ENCODE results near the gene DAND5. TPM values are rescaled to one million over a fixed set of nuclear protein-coding genes. Genes with fewer than 3 reads are reported as not detected.
A peak's percentile ranks its signal among the peaks of the same experiment; 100 is the strongest.

Gene DAND5
- total RNA-seq, 1 donor from 2014 or later: not detected

DNA sequence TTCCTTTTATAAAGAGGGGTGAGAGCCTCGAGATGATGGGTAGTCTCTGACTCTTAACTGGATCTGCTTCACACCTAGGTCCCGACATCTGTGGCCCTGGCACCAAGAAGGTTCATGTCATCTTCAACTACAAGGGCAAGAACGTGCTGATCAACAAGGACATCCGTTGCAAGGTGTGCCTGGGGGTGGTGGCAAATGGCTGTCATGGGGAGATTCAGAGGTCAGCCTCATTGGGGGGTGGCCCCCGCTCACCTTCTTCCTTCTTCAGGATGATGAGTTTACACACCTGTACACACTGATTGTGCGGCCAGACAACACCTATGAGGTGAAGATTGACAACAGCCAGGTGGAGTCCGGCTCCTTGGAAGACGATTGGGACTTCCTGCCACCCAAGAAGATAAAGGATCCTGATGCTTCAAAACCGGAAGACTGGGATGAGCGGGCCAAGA, 29.4 kb upstream of the DAND5 start:
- peak overlapping the region; percentile 90 for H3K27ac Mint-ChIP-seq (ENCODE audit: unreplicated experiment)
- H3K36me3 Mint-ChIP-seq (ENCODE audit: unreplicated experiment): peaks cover 43% of the 10 kb centered on the region
- peaks cover 34% of the 10 kb centered on the region for H3K4me1 Mint-ChIP-seq (ENCODE audit: unreplicated experiment)
- no peaks in the 10 kb centered on the region for H3K9me3 Mint-ChIP-seq (ENCODE audit: unreplicated experiment)
- no peaks in the 10 kb centered on the region for H3K27me3 Mint-ChIP-seq (ENCODE audit: unreplicated experiment)
- TF ChIP-seq, protein P1, sequence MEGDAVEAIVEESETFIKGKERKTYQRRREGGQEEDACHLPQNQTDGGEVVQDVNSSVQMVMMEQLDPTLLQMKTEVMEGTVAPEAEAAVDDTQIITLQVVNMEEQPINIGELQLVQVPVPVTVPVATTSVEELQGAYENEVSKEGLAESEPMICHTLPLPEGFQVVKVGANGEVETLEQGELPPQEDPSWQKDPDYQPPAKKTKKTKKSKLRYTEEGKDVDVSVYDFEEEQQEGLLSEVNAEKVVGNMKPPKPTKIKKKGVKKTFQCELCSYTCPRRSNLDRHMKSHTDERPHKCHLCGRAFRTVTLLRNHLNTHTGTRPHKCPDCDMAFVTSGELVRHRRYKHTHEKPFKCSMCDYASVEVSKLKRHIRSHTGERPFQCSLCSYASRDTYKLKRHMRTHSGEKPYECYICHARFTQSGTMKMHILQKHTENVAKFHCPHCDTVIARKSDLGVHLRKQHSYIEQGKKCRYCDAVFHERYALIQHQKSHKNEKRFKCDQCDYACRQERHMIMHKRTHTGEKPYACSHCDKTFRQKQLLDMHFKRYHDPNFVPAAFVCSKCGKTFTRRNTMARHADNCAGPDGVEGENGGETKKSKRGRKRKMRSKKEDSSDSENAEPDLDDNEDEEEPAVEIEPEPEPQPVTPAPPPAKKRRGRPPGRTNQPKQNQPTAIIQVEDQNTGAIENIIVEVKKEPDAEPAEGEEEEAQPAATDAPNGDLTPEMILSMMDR (IDR thresholded peaks at IDR 0.05): no peak
- no peak for DNase-seq (ENCODE audit: extremely low spot score, unreplicated experiment)
- H3K4me3 Mint-ChIP-seq (ENCODE audit: unreplicated experiment): peak overlapping the region; percentile 90

DNA sequence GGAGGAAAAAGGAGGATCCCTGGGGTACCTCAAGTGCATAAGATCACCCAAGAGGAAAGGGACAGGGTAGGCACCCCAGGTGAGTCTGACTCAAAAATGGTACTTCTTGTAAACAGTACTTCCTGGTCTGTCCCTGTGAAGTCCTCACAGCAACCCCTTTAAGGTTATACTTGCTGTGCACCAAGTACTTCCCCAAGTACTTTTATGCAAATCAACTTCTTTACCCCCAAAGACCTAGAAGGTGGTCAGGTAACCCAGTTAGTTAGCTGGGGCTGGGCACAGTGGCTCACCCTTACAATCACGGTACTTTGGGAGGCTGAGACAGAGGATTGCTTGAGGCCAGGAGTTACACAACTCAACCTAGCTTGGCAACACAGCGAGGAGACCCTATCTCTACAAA, 28.5 kb upstream of the DAND5 start:
- DNase-seq (ENCODE audit: extremely low spot score, unreplicated experiment): no peak
- peaks cover 39% of the 10 kb centered on the region for H3K4me1 Mint-ChIP-seq (ENCODE audit: unreplicated experiment)
- peaks cover 43% of the 10 kb centered on the region for H3K36me3 Mint-ChIP-seq (ENCODE audit: unreplicated experiment)
- H3K27me3 Mint-ChIP-seq (ENCODE audit: unreplicated experiment): no peaks in the 10 kb centered on the region
- no peaks in the 10 kb centered on the region for H3K9me3 Mint-ChIP-seq (ENCODE audit: unreplicated experiment)
- no peak overlapping the region for H3K27ac Mint-ChIP-seq (ENCODE audit: unreplicated experiment)
- TF ChIP-seq, protein P1 (IDR thresholded peaks at IDR 0.05): no peak
- peak overlapping the region; percentile 90 for H3K4me3 Mint-ChIP-seq (ENCODE audit: unreplicated experiment)

DNA sequence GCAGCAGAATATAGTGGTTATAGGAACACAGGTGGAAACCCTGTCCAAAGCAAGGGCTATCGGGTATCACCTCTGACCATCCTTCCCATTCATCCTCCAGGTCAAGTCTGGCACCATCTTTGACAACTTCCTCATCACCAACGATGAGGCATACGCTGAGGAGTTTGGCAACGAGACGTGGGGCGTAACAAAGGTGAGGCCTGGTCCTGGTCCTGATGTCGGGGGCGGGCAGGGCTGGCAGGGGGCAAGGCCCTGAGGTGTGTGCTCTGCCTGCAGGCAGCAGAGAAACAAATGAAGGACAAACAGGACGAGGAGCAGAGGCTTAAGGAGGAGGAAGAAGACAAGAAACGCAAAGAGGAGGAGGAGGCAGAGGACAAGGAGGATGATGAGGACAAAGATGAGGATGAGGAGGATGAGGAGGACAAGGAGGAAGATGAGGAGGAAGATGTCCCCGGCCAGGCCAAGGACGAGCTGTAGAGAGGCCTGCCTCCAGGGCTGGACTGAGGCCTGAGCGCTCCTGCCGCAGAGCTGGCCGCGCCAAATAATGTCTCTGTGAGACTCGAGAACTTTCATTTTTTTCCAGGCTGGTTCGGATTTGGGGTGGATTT, 25.8 kb upstream of the DAND5 start:
- no peak overlapping the region for H3K4me3 Mint-ChIP-seq (ENCODE audit: unreplicated experiment)
- peak overlapping the region; percentile 52 for H3K27ac Mint-ChIP-seq (ENCODE audit: unreplicated experiment)
- no peaks in the 10 kb centered on the region for H3K9me3 Mint-ChIP-seq (ENCODE audit: unreplicated experiment)
- DNase-seq (ENCODE audit: extremely low spot score, unreplicated experiment): no peak
- TF ChIP-seq, protein P1 (IDR thresholded peaks at IDR 0.05): no peak
- peaks cover 44% of the 10 kb centered on the region for H3K4me1 Mint-ChIP-seq (ENCODE audit: unreplicated experiment)
- no peaks in the 10 kb centered on the region for H3K27me3 Mint-ChIP-seq (ENCODE audit: unreplicated experiment)
- peaks cover 44% of the 10 kb centered on the region for H3K36me3 Mint-ChIP-seq (ENCODE audit: unreplicated experiment)

DNA sequence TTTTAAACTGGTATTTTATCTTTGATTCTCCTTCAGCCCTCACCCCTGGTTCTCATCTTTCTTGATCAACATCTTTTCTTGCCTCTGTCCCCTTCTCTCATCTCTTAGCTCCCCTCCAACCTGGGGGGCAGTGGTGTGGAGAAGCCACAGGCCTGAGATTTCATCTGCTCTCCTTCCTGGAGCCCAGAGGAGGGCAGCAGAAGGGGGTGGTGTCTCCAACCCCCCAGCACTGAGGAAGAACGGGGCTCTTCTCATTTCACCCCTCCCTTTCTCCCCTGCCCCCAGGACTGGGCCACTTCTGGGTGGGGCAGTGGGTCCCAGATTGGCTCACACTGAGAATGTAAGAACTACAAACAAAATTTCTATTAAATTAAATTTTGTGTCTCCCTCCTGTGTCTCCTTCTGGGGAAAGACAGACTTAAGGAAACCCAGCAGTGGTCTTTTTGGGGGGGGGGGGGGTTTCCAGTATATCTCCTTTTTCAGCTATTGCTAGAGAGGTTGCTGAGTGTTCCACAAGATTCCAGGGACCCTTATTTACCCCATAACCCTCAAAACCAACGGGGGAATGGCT, 25.2 kb upstream of the DAND5 start:
- Mint-ChIP-seq H3K36me3 (ENCODE audit: unreplicated experiment) (peaks cover 43% of the 10 kb centered on the region), H3K27me3 (ENCODE audit: unreplicated experiment) (no peaks in the 10 kb centered on the region), H3K27ac (ENCODE audit: unreplicated experiment) (peak overlapping the region; percentile 47), H3K9me3 (ENCODE audit: unreplicated experiment) (no peaks in the 10 kb centered on the region), H3K4me1 (ENCODE audit: unreplicated experiment) (peaks cover 44% of the 10 kb centered on the region), H3K4me3 (ENCODE audit: unreplicated experiment) (no peak overlapping the region)
- TF ChIP-seq, protein P1 (IDR thresholded peaks at IDR 0.05): no peak
- DNase-seq (ENCODE audit: extremely low spot score, unreplicated experiment): no peak

DNA sequence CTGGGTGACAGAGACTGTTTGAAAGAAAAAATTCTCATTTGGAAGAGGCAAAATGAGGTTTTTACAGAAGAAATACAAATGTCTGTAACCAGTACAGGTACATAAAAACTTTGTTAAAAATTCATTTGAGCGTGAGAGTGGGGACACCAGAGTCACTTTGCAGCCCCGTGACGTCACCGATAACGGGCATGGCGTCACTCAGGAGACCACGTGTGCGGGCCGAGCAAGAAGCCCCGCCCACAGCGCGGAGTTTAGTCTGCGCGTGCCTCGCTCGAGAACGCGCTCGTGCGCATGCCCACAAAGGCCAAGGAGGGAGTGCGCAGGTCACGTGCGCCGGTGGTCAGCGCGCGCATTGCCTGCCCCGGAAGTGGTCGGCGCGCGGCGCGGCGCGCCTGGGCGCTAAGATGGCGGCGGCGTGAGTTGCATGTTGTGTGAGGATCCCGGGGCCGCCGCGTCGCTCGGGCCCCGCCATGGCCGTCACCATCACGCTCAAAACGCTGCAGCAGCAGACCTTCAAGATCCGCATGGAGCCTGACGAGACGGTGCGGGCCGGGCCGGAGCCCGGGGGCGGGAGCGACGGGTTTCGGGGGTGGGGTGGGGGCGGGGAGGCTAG, 23.8 kb upstream of the DAND5 start, which contains the start of gene RAD23A:
Gene RAD23A (plus strand): TSS at position 384 of the 613 bp plus-strand sequence. CDS start 87 bp downstream, at position 471.
- DNase-seq (ENCODE audit: extremely low spot score, unreplicated experiment): peak; percentile 99
- H3K27ac Mint-ChIP-seq (ENCODE audit: unreplicated experiment): peak within 1 kb of the TSS; percentile 93
- peaks cover 33% of the 10 kb centered on the region for H3K36me3 Mint-ChIP-seq (ENCODE audit: unreplicated experiment)
- peak within 1 kb of the TSS; percentile 86 for H3K4me3 Mint-ChIP-seq (ENCODE audit: unreplicated experiment)
- TF ChIP-seq, protein P1 (IDR thresholded peaks at IDR 0.05): no peak
- no peaks in the 10 kb centered on the region for H3K9me3 Mint-ChIP-seq (ENCODE audit: unreplicated experiment)
- H3K27me3 Mint-ChIP-seq (ENCODE audit: unreplicated experiment): no peaks in the 10 kb centered on the region
- H3K4me1 Mint-ChIP-seq (ENCODE audit: unreplicated experiment): peaks cover 32% of the 10 kb centered on the region
